B cell (primary cell): Measurements from ENCODE around the gene SLC48A1.

Experiments used
- EZH2 ChIP-seq: IDR thresholded peaks from 2 replicates; pipeline ENCODE4 v1.6.1; 2012; ENCODE audit warnings: borderline replicate concordance, low read depth, mild to moderate bottlenecking, moderate library complexity, low read length; ENCODE audit not compliant: insufficient read depth, poor library complexity, severe bottlenecking
- TF ChIP-seq, protein P1 (sequence below): fragments of 200-600 bp; IDR thresholded peaks from one replicate; pipeline ENCODE4 v1.8.0; 2022; ENCODE audit warnings: antibody characterized with exemption, mild to moderate bottlenecking

DNA sequence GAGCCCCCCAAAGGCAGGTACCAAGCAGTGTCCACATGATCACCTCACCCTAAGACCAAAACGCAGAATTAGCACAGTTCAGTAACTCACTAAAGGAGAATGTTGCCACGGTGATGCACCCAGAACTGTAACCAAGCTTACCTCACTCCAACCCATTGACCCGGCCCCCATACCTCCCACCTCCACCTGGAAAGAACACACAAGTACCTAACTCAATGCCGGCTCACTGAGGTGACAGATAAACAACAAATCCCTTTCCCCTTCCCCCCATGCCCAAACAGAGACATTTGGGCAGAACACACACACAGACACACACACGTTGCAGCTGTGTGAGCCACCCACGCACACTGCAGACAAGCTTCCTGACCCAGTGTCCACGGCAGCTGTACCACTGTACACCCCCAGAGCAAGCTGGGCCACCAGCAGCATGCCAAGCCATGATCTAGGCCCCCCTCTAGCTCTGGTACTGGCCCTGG, 15.6 kb upstream of the SLC48A1 start:
- TF ChIP-seq, protein P1, sequence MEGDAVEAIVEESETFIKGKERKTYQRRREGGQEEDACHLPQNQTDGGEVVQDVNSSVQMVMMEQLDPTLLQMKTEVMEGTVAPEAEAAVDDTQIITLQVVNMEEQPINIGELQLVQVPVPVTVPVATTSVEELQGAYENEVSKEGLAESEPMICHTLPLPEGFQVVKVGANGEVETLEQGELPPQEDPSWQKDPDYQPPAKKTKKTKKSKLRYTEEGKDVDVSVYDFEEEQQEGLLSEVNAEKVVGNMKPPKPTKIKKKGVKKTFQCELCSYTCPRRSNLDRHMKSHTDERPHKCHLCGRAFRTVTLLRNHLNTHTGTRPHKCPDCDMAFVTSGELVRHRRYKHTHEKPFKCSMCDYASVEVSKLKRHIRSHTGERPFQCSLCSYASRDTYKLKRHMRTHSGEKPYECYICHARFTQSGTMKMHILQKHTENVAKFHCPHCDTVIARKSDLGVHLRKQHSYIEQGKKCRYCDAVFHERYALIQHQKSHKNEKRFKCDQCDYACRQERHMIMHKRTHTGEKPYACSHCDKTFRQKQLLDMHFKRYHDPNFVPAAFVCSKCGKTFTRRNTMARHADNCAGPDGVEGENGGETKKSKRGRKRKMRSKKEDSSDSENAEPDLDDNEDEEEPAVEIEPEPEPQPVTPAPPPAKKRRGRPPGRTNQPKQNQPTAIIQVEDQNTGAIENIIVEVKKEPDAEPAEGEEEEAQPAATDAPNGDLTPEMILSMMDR = no peak
- no peak for TF ChIP-seq EZH2
